ENCODE data around the gene C1GALT1. TPM values are rescaled to one million over a fixed set of nuclear protein-coding genes. Genes with fewer than 3 reads are reported as not detected.
A peak's percentile ranks its signal among the peaks of the same experiment; 100 is the strongest.
"Not testable (repeated sequence)": the region's sequence is repeated elsewhere in the genome, so short reads cannot be mapped to it uniquely, and the experiment has no call there.

Gene C1GALT1
- total RNA-seq, 1 donor, result 9.7 TPM

DNA sequence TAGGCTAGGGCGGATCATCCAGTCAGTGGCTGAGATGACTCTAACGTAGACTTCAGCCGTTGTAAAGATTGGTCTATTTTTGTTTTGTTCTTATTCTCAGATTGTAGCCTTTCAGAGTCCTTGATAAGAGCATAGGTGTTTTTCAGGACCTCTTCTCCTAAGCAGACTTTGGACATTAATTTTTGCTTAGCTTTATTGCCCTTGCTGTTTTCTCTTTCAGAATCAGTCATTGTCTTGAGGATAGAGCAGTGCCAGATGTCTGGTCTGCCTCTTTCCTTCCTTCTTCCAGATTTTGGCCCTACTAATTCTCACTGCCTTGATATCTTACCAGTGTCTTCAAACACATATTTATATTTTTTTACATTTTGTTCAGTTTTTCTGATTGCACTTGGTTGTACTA, 49.5 kb downstream of the C1GALT1 start:
- no peak for DNase-seq (ENCODE audit: low read depth in 2 of 3, low spot score in 2 of 3)

DNA sequence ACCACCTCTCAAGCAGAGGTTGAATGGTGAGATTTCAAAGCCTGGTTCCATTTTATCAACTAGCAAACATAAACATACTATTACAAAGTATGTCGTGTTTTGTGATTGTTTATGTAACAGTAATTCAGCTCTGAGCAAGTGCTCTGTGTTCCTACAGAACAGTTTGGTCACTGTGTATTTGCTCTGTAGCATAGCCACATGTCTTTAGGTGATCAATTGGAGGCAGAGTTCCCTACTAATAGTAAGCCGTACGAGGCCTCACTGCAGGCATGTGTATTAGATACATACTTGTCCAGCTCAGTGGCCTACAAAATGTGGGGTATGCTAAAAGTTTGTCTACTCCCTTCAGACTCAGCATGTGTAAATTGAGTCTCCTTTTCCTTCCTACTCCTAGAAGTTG, 53.0 kb downstream of the C1GALT1 start:
- no peak for DNase-seq (ENCODE audit: low read depth in 2 of 3, low spot score in 2 of 3)

DNA sequence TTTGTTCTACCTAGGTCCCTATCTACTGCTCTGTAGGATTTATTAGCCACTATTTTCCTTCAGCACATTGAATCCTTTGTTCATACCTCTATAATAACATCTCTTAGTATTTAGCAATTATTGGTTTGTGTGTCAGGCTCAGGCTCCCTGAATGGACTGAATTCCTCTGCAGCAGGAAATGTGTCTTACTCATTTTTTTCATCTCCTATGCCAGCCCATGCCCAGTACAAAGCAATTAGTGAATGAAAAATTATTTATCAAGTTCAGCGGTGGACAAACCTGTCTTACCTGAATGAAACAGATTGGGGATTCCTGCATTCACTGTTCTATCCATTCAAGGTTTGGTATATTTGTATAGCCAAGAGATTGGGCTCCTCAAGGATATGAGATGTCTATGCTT, 53.7 kb downstream of the C1GALT1 start:
- DNase-seq (ENCODE audit: low read depth in 2 of 3, low spot score in 2 of 3), result no peak

DNA sequence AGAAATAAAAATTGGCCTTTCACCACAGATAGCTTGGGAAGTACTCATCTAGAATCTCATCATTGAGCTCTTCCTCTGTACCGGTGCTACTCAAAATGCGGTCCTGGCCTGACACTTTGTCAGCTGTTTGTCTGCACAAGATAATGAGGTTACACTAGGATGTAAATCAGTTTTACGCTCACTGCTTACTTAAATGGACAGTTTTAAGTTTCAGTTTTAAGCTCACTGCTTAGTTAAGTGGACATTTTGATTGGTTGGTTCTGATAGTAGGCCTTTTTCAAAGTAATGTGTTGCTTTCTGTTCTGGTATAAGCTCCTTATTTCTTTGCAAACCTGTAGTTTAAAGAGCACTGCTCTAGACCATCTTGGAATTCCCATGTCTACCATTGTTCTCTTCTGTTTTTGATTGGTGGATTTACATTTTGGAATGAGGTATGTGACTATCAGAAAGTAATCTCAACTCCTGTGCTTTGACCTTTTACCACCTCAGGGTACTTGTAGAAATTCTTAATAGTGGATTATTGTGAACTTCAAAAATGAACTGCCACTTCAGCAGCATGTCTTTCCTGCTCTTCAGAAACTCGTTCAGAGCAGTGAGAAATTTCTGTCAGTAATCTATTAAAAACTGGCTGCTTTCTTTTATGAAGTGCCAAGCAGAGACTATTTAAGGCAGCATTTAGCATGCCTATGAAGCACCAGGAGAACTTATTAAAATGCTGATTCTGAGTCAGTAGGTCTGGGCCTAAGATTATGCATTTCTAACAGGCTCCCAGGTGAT, 55.0 kb downstream of the C1GALT1 start:
- DNase-seq (ENCODE audit: low read depth in 2 of 3, low spot score in 2 of 3), result no peak

DNA sequence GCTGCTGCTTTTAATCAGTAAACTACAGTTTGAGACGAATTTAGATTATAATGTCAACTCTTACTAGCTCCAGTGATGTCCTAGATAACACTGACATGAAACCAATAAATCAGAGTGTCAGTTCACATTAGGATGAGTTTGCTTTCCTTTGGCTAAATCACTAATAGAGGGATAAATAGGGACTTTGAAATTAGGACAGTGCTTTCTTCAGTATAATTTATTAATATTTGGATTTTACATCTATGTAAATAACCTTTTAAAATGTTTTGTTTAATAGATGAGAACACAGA, 55.6 kb downstream of the C1GALT1 start:
- no peak for DNase-seq (ENCODE audit: low read depth in 2 of 3, low spot score in 2 of 3)

DNA sequence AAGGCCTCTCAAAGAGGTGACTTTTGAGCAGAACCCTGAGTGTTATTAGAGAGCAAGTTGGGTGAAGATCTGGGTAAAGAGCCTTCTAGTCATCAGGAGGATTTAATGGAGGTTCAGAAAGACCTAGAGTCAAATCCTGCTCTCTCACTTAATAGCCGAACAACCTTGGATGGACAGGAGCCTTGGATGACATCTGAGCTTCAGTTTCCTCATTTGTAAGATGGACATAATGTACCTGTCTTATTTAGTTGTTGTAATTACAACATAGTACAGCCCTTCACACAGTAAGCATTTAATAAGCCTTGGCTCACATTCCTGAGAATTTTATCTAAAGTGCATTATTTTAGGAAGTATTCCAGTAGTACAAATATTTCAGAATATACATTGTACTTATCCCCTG, 57.0 kb downstream of the C1GALT1 start:
- no peak for DNase-seq (ENCODE audit: low read depth in 2 of 3, low spot score in 2 of 3)

DNA sequence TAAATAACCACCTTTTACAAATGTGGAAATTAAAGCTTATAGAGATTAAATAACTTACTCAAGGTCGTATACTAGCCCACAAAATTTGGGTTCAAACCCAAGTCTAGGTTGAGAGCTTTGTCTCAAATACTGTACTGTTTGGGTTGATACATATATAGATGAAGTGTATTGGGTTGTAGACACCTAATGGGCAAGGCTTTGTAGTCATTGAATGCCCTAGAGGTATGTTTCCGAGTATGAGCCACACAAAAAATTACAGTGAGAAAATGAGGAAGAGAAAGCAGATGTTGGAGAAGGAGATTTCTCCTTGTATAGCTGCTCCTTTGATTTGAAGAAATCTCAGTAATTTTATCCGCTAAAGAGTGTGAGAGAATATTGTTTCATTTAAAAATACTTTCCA, 60.6 kb downstream of the C1GALT1 start:
- no peak for DNase-seq (ENCODE audit: low read depth in 2 of 3, low spot score in 2 of 3)

DNA sequence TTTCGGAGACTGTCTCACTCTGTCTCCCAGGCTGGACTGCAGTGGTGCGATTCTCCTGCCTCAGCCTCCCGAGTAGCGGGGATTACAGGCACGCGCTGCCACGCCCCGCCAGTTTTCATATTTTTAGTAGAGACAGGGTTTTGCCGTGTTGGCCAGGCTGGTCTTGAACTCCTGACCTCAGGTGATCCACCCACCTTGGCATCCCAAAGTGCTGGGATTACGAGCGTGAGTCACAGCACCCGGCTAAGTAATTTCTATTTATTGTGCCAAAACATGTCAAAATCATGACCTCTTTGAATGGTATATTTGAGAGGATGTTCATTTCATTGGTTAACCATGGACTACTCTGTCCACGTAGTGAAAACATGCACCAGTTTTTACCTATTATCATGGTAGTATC, 62.9 kb downstream of the C1GALT1 start:
- not testable (repeated sequence) for DNase-seq (ENCODE audit: low read depth in 2 of 3, low spot score in 2 of 3)

DNA sequence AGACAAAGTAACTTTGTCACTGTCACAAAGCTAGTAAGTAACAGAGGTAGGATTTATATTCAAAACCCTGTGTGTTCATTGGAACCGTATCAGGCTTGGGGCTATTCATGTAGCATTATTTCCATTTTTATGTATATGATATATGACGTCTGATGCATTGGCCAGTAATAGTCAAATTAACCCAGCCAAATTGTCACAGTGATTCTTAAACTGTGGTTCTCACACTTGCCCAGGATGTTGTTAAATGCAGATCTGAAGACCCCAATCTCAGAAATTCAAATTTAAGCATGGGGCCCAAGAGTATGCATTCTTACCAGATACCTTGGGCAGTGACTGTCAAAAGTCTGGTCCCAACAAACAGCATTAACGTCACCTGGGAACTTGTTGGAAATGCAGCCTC, 63.9 kb downstream of the C1GALT1 start:
- no peak for DNase-seq (ENCODE audit: low read depth in 2 of 3, low spot score in 2 of 3)

DNA sequence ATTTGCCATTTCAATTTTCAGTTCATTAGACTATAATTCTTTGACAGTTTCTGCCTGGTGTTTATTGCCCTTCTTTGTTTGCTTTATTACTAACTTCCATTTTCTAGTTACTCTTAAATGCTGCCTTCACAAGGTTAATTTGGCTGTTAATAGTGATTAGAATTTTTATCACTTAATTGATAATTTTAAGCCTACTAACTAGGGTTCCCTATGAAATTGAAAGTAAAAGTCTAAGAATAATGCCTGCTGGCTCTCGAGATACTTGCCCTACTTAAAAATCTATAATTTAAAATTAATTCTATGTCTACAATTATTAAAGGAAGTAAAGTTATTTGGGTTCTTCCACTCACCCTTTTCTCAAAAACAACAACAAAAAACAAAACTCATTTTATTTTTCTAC, 65.3 kb downstream of the C1GALT1 start:
- no peak for DNase-seq (ENCODE audit: low read depth in 2 of 3, low spot score in 2 of 3)

DNA sequence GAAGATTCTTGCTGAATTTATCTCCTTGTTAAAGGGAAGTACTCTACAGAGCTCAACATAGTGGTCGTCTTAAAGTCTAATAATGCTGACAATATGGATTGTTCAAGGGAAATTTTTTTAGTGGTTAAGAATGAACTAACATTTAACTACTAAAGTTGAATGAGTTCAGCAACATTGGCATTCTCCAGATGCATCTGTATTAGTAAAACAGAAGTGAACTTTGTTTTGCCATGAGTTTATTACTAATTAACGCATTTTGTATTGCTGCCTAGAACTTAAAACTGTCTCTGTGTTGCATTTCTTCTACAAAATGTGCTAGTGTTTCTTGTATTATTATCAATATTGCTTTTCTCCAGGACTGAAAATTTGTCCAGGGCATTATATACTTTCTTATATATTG, 67.5 kb downstream of the C1GALT1 start:
- no peak for DNase-seq (ENCODE audit: low read depth in 2 of 3, low spot score in 2 of 3)

DNA sequence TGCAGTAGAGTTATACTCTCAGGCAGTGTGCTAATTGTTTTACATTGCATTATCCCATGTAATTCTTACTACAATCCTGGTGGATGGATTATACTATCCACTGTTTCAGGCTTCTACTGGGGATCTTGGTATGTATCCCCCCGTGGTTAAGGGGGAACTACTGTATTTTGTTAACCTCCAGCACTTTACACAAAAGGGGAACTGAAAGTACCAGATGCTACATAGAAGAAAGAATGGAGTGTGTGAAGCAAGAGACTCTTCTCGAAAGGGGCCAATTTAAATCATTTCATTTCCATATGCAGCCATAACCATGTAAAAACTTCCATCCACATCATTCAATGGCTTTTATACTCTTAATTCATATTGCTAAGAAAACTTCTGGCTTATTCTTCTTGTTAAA, 69.4 kb downstream of the C1GALT1 start:
- DNase-seq (ENCODE audit: low read depth in 2 of 3, low spot score in 2 of 3), result peak in 1 of 3 donors; percentile 56

DNA sequence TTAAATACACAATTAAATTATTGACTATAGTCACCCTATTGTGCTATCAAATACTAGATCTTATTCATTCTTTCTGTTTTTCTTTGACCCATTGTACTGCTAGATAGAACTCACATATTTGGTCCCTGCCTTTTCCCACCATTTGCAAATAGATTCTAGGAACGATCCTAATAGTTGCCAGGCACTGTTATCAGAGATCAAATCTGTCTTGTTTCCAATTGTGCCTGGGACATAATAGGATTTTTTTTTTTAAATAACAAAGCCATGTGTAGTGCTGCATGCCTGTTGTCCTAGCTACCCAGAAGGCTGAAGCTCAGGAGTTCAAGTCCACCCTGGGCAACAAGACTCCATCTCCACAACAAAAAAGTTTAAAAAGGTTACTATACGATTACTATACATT, 72.0 kb downstream of the C1GALT1 start:
- no peak for DNase-seq (ENCODE audit: low read depth in 2 of 3, low spot score in 2 of 3)

DNA sequence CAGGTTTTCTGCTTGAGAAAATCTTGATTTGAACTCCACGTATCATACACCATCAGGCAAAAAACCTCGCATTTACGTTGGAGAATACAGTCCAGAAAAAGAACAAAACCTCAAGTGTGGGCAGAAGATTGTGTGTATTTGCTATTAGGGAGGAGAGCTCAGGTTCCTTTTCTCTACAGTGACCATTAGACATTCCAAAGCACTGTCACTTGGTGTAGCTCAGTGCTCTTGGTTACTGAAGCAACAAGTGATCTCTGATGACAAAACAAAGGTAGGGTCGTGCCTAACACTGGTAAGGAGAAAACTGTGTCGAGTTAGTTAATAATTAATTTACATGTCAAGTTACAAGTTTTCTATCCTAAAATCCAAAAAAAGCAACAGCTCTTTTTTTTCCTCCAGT, 72.6 kb downstream of the C1GALT1 start:
- no peak for DNase-seq (ENCODE audit: low read depth in 2 of 3, low spot score in 2 of 3)

DNA sequence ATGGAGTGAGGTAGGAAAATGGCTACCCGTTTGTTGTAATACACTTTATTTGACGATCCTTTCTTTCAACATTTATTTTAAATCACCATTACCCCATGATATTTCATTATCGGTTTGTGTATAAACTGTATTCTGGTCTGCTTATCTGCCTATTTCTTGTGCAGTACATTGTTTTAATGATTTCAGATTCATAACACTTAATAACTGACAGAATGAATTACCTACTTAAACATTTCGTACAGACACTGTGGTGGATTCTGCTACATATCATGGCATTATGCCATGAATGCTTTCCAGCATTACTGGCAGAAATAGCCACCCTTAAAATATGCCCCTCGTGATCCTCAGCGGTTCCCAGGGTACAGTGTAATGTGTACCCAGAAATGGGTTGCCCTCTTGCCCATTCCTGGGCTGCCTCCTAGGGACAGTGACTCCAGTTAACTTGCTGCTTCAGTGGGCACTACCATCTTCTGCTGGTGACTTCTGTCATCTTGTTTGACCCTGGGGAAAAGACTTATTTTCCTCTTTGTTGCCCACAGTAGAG, 74.5 kb downstream of the C1GALT1 start:
- no peak for DNase-seq (ENCODE audit: low read depth in 2 of 3, low spot score in 2 of 3)

DNA sequence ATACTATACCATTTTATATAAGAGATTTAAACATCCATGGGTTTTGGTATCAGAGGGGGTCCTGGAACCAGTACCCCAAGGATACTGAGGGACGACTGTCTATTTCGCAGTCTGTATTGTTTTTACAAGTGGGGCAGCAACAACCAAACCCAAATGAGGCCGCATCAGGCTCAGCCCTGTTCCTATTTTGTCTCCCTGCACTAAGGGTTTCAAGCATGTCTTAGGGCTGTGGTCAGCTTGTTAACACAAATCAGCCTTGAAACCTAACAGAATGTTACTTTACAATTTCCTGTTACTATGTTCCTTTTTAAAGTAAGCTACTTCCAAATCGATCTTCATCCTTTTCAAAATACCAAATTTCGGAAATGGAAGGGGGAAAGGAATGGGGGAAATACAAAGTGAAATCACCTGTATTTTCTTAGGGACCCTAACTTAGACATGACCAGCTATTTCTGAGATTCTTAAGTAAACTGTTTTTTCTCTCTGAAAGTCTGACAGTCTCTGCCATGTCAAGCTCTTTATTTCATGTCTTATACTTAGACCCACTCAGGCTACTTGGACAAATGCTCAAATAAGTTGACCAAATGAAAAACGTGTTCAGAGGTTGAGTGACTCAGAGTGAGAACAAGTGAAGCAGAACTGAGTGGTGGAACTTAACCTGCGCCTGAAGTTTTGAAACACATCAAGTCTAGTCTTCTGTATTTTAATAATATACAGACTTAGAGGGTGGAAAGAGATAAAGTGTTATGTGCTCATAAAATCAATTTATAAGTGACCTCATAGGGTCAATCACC, 75.8 kb downstream of the C1GALT1 start:
- peak in 1 of 3 donors; percentile 23 for DNase-seq (ENCODE audit: low read depth in 2 of 3, low spot score in 2 of 3)

DNA sequence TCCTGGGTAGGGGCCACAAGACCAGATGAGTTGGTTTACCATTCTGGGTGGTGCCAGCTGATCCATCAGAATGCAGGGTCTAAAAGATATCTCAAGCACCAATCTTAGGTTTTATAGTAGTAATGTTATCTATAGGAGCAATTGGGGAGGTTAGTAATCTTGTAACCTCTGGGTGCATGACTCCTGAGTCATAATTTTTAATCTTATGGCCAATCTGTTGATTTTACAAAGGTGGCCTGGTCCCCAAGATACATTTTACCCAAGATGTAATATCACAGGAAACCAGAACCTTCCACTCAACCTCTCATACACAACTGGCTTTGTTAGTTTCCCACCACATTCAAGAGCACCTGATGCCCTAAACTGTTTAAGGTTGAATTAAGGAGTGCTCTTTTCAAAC, 79.5 kb downstream of the C1GALT1 start:
- no peak for DNase-seq (ENCODE audit: low read depth in 2 of 3, low spot score in 2 of 3)

DNA sequence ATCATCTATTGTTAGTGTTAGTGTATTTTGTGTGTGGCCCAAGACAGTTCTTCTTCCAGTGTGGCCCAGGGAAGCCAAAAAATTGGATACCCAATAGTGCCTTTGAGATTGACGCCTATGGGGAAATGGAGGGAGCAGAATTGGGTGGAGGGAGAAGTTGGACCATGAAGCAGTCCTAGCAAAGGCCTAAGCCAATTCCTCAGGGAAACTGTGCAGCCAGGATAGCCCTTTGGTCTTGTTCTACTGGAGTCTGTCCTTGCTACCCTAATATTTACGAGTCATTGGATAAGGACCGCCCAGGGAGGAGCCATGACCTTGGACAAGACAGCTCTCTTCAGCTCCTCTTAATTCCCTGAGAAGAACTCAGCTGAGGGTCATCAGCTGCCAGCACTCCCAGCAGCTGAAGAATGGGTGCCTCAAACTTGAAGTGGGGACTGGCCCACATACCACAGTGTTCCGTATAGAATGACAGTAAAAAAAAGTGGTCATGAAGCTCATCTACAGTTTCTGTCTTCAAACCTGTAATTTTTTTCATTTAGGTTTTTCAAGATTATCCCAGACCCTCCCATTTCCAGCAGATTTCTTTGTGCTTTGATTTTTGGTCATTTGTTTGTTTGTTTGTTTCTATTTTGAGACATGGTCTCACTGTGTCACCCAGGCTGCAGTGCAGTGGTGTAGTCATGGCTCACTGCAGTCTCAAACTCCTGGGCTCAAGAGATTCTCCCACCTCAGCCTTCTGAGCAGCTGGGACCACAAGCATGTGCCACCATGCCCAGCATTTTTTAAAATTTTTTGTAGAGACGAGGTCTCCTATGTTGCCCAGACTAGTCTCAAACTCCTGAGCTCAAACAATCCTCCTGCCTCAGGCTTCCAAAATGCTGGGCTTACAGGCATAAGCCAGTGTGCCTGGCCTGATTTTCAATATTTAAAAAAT, 81.2 kb downstream of the C1GALT1 start:
- DNase-seq (ENCODE audit: low read depth in 2 of 3, low spot score in 2 of 3), result no peak

DNA sequence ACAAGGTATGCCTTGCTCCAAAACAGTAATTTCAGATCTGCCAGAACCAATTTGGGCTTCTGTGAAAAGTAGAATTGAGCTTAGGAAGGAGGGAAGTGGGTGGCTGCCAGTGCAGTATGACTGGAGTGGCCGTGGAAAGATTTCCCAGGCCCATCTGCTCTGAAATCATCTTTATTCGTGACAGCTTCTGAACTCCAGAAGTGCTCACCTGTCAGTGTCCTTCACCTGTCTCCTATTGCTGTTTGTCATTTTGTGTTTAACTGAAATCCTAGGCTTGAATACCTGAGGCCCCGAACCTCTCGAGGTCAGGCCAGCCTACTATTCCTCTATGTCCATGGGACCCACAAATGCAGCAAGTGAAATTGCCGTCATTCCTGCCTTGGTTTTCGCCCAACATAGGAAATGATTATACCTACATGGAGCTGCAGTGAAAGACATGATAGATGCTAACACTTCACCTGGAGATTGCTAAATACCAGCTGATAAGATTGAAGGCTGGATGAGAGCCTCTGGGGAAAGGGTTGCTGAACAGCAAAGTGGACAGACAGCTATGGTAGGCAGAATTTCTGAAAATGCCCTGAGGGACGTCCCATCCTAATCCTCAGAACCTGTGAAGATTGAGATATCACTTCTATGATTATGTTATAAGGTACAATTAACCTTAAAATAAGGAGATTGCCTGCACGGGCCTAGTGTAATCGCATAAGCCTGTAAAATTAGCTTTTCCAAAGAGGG, 82.1 kb downstream of the C1GALT1 start:
- DNase-seq (ENCODE audit: low read depth in 2 of 3, low spot score in 2 of 3), result no peak

All from hematopoietic multipotent progenitor cell (in vitro differentiated cells).